SH-SY5Y (cell line): ENCODE results near the gene SMCHD1.

Experiments
- GATA2 ChIP-seq: IDR thresholded peaks from 2 replicates; pipeline ENCODE4 v1.6.1; 2011; ENCODE audit warnings: mild to moderate bottlenecking, low read depth, low read length
- GATA3 ChIP-seq: IDR thresholded peaks from 2 replicates; pipeline ENCODE4 v1.6.1; 2011; ENCODE audit warnings: low read depth, mild to moderate bottlenecking, low read length, moderate library complexity

- TF ChIP-seq GATA3: no peak
- TF ChIP-seq GATA2: no peak
These were observed 45.9 kb upstream of the SMCHD1 start for GRCh38 chr18:2609604-2610003.
